ENCODE data around the gene PPFIA1. TPM values are rescaled to one million over a fixed set of nuclear protein-coding genes. Genes with fewer than 3 reads are reported as not detected.

The PPFIA1 gene
- total RNA-seq, 1 experiment from 2014 or later: 63.4 TPM

DNA sequence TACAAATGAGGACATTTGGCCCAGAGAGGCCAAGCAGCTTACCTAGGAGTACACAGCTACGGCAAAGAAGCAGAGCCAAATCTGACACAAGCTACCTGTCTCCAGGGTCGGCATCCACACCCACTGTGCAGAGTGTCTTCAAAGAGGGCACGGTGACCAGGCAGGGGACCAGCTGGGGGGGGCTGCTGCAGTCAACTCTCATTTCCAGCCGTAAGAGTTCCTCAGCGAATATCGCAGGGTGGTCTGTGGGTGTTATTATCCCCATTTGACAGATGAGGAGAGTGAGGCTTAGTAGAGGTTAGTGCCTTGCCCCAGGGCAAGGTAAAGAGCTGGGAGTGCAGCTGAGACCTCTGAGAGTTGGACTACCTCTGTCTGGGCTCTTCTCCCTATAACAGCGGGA is 7.1 kb upstream of the PPFIA1 start:
- Histone ChIP-seq H2BK120ac (ENCODE audit: low read depth, low read length, poor library complexity, severe bottlenecking) (no peak overlapping the region), H3T11ph (ENCODE audit: low read length) (no peak overlapping the region), H3K56ac (ENCODE audit: insufficient read length, low read depth, low read length) (no peak overlapping the region), H4K91ac (ENCODE audit: insufficient read length, low read depth, low read length) (no peak overlapping the region), H2BK12ac (ENCODE audit: insufficient read length, low read depth, low read length) (no peak overlapping the region), H3K9ac (ENCODE audit: extremely low read depth, insufficient read length, low read length) (no peak overlapping the region), H3K23me2 (ENCODE audit: insufficient read length, low read depth, low read length, poor library complexity, severe bottlenecking) (no peaks in the 10 kb centered on the region), H3K27ac (ENCODE audit: insufficient read length, low read depth, low read length) (no peak overlapping the region), H3K27me3 (ENCODE audit: insufficient read depth, low read length) (no peaks in the 10 kb centered on the region), H2AK5ac (ENCODE audit: insufficient read length, low read length) (no peak overlapping the region), H2AFZ (ENCODE audit: low read length) (no peak overlapping the region), H2BK5ac (ENCODE audit: insufficient read length, low read length) (peak overlapping the region; percentile 60), H3K79me1 (ENCODE audit: insufficient read depth, low read depth, low read length, poor library complexity, severe bottlenecking) (no peaks in the 10 kb centered on the region), H3K4me2 (ENCODE audit: insufficient read depth, insufficient read length, low read length) (no peak overlapping the region), H3K4ac (ENCODE audit: low read depth, low read length) (no peak overlapping the region), H3K9me3 (ENCODE audit: control insufficient read depth, low read depth, low read length) (no peaks in the 10 kb centered on the region), H3K79me2 (ENCODE audit: insufficient read depth, low read length) (no peaks in the 10 kb centered on the region), H3K18ac (ENCODE audit: insufficient read length, low read depth, low read length) (no peak overlapping the region), H4K5ac (ENCODE audit: insufficient read length, low read depth, low read length) (no peak overlapping the region), H2BK20ac (ENCODE audit: low read depth, low read length, poor library complexity, severe bottlenecking) (no peak overlapping the region), H4K8ac (replicated peaks; ENCODE audit: insufficient read length, low read depth, low read length) (no peak overlapping the region), H3K14ac (ENCODE audit: insufficient read depth, low read length) (no peak overlapping the region), H3K23ac (ENCODE audit: insufficient read length, low read depth, low read length) (no peak overlapping the region), H2BK15ac (ENCODE audit: low read depth, low read length) (no peak overlapping the region), H3K4me1 (ENCODE audit: insufficient read depth, low read length) (no peaks in the 10 kb centered on the region; the same call in 1 of the 2 replicates), H4K20me1 (ENCODE audit: control insufficient read depth, insufficient read depth, insufficient read length) (no peaks in the 10 kb centered on the region)
- no peak overlapping the region for H3K4me3 Mint-ChIP-seq
- no peaks in the 10 kb centered on the region for H3K9me3 Mint-ChIP-seq
- no peak for TF ChIP-seq CTCF (conservative IDR thresholded peaks at IDR 0.05)
- no peak for DNase-seq
- no peaks in the 10 kb centered on the region for H3K36me3 Mint-ChIP-seq (ENCODE audit: insufficient read depth in 1 of 3, low read depth in 3 of 3)
- peaks cover 2 to 3% of the 10 kb centered on the region in 2 experiments; a peak in 1 of 4 replicates for H3K4me1 Mint-ChIP-seq
- H3K27ac Mint-ChIP-seq: no peak overlapping the region
- no CpG with 5 or more reads among the region's 7 CpGs for WGBS (ENCODE audit: extremely low coverage, insufficient read length, low lambda C conversion rate)
- peaks cover 5% of the 10 kb centered on the region for H3K27me3 Mint-ChIP-seq (ENCODE audit: low read depth)

All from H9 (cell line).